Esophagus muscularis mucosa (tissue), 4 donors: ENCODE results near the gene KRT6B. TPM values are rescaled to one million over a fixed set of nuclear protein-coding genes. Genes with fewer than 3 reads are reported as not detected.

Experiments used
- DNase-seq: peaks from one replicate; pipeline ENCODE4 v3.0.0-alpha.2; 2017; ENCODE audit errors: extremely low spot score
- H3K27ac ChIP-seq, 4 donors: fragments of 200-600 bp; sonication (generic); replicated peaks in 1 of 4; 1 replicate in 3 of 4; 2 replicates in 1 of 4; pipeline ENCODE4 v1.5.1; 2016 to 2019; ENCODE audit warnings: mild to moderate bottlenecking in 1 of 4
- H3K27me3 ChIP-seq, 4 donors: fragments of 200-600 bp; sonication (generic); one replicate each; pipeline versions ENCODE4 v1.5.1 to v1.6.0; 2016 to 2019
- H3K36me3 ChIP-seq, 4 donors: fragments of 200-600 bp; sonication (generic); one replicate each; pipeline ENCODE4 v1.5.1; 2016 to 2019
- H3K4me1 ChIP-seq, 4 donors: fragments of 200-600 bp; sonication (generic); one replicate each; pipeline ENCODE4 v1.5.1; 2016 to 2019
- H3K4me3 ChIP-seq, 4 donors: fragments of 200-600 bp; sonication (generic); 1 replicate in 2 of 4; 2 replicates in 2 of 4; pipeline ENCODE4 v1.5.1; 2016 to 2019; ENCODE audit warnings: mild to moderate bottlenecking in 4 of 4, moderate library complexity in 1 of 4
- H3K9me3 ChIP-seq, 4 donors: fragments of 200-600 bp; sonication (generic); 1 replicate in 3 of 4; 2 replicates in 1 of 4; pipeline ENCODE4 v1.5.1; 2016 to 2019
- EP300 ChIP-seq: sonication (generic); formaldehyde crosslinking; IDR thresholded peaks from one replicate; pipeline ENCODE4 v1.6.1; 2017; ENCODE audit warnings: antibody characterized with exemption
- POLR2A ChIP-seq: fragments of 450-650 bp; IDR thresholded peaks from one replicate; pipeline ENCODE4 v1.6.1; 2017; ENCODE audit warnings: antibody characterized with exemption, moderate library complexity, mild to moderate bottlenecking, low read depth
- POLR2AphosphoS5 ChIP-seq, 2 donors: sonication (generic); formaldehyde crosslinking; IDR thresholded peaks; one replicate each; pipeline ENCODE4 v1.6.1; 2017; ENCODE audit warnings: antibody characterized with exemption in 2 of 2
- WGBS: methylation state at CpG from one replicate; pipeline ENCODE4 v1.1.5; 2018; 5-methylcytosine and 5-hydroxymethylcytosine counted together
- intact Hi-C: fragments of 100-400 bp; cut with DNase I; formaldehyde crosslinking; loops from one replicate; pipeline ENCODE4 v1.15.1; 2023
- total RNA-seq, 4 donors: library from RNA; depleted of rRNA; stranded (reverse); fragments of >200 nt; gene quantifications; one replicate each; pipeline versions ENCODE4 v1.1.0 to v1.2.1, GENCODE V29; 2016
- TF ChIP-seq, protein P1 (sequence below), 3 experiments: fragments of 200-600 bp in 2 of 3; fragments of 450-650 bp in 1 of 3; sonication (generic) in 2 of 3; IDR thresholded peaks; one replicate each; pipeline ENCODE4 v1.5.1; 2017 to 2019; ENCODE audit warnings: antibody characterized with exemption in 3 of 3, mild to moderate bottlenecking in 2 of 3, moderate library complexity in 1 of 3

KRT6B gene
- total RNA-seq, 4 donors from 2014 or later: not detected

DNA sequence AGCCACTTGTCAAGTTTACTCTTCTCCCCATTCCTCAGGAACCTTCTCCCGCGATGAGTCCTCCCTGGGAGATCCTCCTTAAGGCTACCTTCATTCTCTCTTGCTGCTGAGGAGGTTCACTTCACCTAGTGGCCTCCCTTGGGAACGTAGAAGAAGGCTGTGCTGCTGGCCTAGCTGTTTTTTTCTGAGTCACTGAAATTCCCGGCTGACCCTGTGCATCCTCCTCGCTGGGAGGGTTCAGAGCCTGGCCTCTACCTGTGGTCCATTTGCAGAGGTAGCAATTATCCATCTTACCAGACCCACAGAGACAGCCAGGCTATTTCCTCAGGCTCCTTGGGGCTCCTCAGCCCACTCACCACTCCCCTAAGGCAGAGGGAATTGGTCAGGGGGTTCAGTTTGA is 50.4 kb downstream of the KRT6B start:
- no peaks in the 10 kb centered on the region for H3K36me3 ChIP-seq
- H3K9me3 ChIP-seq: no peaks in the 10 kb centered on the region
- no peaks in the 10 kb centered on the region for H3K4me1 ChIP-seq
- no peak for DNase-seq
- WGBS: 90% methylated on average over 5 of the region's 5 CpGs
- intact Hi-C loops: no loop called here
- TF ChIP-seq, protein P1, sequence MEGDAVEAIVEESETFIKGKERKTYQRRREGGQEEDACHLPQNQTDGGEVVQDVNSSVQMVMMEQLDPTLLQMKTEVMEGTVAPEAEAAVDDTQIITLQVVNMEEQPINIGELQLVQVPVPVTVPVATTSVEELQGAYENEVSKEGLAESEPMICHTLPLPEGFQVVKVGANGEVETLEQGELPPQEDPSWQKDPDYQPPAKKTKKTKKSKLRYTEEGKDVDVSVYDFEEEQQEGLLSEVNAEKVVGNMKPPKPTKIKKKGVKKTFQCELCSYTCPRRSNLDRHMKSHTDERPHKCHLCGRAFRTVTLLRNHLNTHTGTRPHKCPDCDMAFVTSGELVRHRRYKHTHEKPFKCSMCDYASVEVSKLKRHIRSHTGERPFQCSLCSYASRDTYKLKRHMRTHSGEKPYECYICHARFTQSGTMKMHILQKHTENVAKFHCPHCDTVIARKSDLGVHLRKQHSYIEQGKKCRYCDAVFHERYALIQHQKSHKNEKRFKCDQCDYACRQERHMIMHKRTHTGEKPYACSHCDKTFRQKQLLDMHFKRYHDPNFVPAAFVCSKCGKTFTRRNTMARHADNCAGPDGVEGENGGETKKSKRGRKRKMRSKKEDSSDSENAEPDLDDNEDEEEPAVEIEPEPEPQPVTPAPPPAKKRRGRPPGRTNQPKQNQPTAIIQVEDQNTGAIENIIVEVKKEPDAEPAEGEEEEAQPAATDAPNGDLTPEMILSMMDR (IDR thresholded peaks at IDR 0.05): no peak
- TF ChIP-seq EP300: no peak
- no peak for TF ChIP-seq POLR2AphosphoS5 (IDR thresholded peaks at IDR 0.05)
- TF ChIP-seq POLR2A: no peak
- H3K27ac ChIP-seq: no peak overlapping the region
- H3K4me3 ChIP-seq: no peak overlapping the region
- H3K27me3 ChIP-seq: peaks cover 0 to 25% (median 0%) of the 10 kb centered on the region in 4 donors

DNA sequence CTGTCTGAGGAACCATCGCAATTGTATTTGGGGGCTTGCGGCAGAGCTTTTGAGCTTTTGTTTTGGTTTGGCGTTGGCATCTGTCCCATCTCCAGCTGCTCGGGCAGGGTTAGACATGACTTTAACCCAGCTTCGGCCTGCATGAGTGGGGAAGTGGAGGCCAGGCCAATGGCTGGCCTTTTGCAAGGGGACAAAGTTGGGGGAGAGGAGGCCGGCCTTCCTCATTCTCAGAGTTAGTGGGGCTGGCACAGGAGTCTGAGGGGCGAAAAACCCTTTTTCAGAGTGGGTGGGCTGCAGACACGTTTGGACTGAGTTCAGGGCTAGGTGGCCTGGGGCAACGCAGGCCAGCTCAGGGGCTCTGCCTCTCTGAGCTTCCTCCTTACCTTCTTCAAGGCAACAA is 51.0 kb downstream of the KRT6B start:
- 93% methylated on average over 8 of the region's 9 CpGs for WGBS
- Histone ChIP-seq H3K9me3 (no peaks in the 10 kb centered on the region), H3K27ac (no peak overlapping the region), H3K4me3 (no peak overlapping the region), H3K36me3 (no peaks in the 10 kb centered on the region), H3K4me1 (no peaks in the 10 kb centered on the region), H3K27me3 (peaks cover 0 to 19% (median 0%) of the 10 kb centered on the region in 4 donors)
- intact Hi-C loops: no loop called here
- TF ChIP-seq POLR2A (no peak), EP300 (no peak), POLR2AphosphoS5 (IDR thresholded peaks at IDR 0.05) (no peak)
- TF ChIP-seq, protein P1 (IDR thresholded peaks at IDR 0.05): no peak
- no peak for DNase-seq

DNA sequence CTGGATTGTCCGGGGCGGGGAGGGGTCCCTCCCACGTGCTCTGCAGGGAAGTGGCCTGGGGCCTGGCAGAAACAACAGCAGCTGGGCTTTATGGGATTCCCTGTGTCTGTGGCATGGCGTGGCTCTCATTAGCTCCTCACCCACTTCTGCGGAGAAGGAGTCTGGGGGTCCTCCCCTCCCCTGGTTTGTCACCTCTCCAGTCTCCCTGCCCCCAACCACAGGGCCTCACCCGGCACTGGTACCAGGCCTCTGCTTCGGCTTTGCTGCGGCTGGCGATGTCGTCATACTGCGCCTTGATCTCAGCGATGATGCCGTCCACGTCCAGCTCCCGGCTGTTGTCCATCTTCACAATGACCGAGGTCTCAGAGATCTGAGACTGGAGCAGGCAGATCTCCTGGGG is 52.2 kb downstream of the KRT6B start:
- H3K9me3 ChIP-seq: no peaks in the 10 kb centered on the region
- no peak overlapping the region for H3K4me3 ChIP-seq
- no peak for DNase-seq
- peaks cover 0 to 15% (median 0%) of the 10 kb centered on the region in 4 donors for H3K27me3 ChIP-seq
- WGBS: 95% methylated on average over 12 of the region's 16 CpGs
- TF ChIP-seq, protein P1 (IDR thresholded peaks at IDR 0.05): no peak
- TF ChIP-seq POLR2A: no peak
- TF ChIP-seq EP300: no peak
- TF ChIP-seq POLR2AphosphoS5 (IDR thresholded peaks at IDR 0.05): no peak
- H3K4me1 ChIP-seq: no peaks in the 10 kb centered on the region
- no peak overlapping the region for H3K27ac ChIP-seq
- no peaks in the 10 kb centered on the region for H3K36me3 ChIP-seq
- intact Hi-C loops: no loop called here

DNA sequence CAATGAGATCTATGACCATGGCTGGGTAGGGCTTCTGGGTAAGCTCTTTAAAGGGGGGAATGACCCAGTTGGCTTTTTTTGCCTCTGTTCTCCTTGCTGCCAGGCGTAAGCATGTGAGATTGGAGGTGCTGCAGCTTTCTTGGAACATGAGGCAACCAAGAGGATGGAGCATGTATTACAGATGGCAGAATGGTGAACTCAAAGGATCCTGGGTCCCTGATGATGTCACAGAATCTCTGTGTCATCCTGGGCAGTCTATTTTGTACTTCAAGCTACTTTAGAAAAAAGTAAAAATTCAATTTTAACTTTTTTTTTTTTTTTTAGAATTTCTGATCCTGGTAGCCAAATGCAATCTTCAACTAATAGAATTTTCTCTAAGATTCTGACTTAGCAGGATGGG is 53.8 kb downstream of the KRT6B start:
- 88% methylated on average over 1 of the region's 1 CpG for WGBS
- intact Hi-C loops: no loop called here
- no peaks in the 10 kb centered on the region for H3K9me3 ChIP-seq
- H3K27ac ChIP-seq: no peak overlapping the region
- TF ChIP-seq POLR2A (no peak), POLR2AphosphoS5 (IDR thresholded peaks at IDR 0.05) (no peak), EP300 (no peak)
- TF ChIP-seq, protein P1 (IDR thresholded peaks at IDR 0.05): no peak
- no peaks in the 10 kb centered on the region for H3K36me3 ChIP-seq
- H3K4me1 ChIP-seq: no peaks in the 10 kb centered on the region
- peaks cover 0 to 15% (median 0%) of the 10 kb centered on the region in 4 donors for H3K27me3 ChIP-seq
- DNase-seq: no peak
- H3K4me3 ChIP-seq: no peak overlapping the region

DNA sequence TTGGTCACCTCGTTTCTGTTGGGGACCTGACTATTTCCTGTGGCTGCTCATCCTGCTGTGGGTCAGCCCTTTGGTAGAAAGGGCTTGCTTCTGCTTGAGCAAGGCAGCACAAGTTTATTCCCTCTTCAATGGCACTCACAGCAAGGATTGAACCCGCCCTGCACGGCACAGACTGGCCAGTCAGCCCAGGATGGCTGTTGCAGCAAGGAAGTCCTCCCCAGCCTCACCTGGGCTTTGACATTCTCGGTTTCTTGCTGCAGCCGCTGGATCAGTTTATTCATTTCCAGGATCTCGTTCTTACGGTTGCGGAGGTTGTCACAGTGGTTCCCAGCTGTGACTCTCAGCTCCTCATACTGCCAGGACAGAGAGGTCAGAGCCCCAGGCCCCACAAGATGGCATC is 55.3 kb downstream of the KRT6B start:
- H3K4me1 ChIP-seq: peaks cover 0 to 4% (median 2%) of the 10 kb centered on the region in 4 donors
- DNase-seq: no peak
- H3K27ac ChIP-seq: no peak overlapping the region
- intact Hi-C loops: no loop called here
- peaks cover 0 to 15% (median 0%) of the 10 kb centered on the region in 4 donors for H3K27me3 ChIP-seq
- no peak for TF ChIP-seq POLR2AphosphoS5 (IDR thresholded peaks at IDR 0.05)
- TF ChIP-seq, protein P1 (IDR thresholded peaks at IDR 0.05): no peak
- TF ChIP-seq POLR2A: no peak
- TF ChIP-seq EP300: no peak
- no peaks in the 10 kb centered on the region for H3K9me3 ChIP-seq
- 93% methylated on average over 8 of the region's 8 CpGs for WGBS
- no peaks in the 10 kb centered on the region for H3K36me3 ChIP-seq
- no peak overlapping the region for H3K4me3 ChIP-seq
